ENCODE measurements around the gene DHX58. TPM values are rescaled to one million over a fixed set of nuclear protein-coding genes. Genes with fewer than 3 reads are reported as not detected.

The DHX58 gene
- total RNA-seq, 2 experiments from 2014 or later, result 33.5 to 35.6 TPM

DNA sequence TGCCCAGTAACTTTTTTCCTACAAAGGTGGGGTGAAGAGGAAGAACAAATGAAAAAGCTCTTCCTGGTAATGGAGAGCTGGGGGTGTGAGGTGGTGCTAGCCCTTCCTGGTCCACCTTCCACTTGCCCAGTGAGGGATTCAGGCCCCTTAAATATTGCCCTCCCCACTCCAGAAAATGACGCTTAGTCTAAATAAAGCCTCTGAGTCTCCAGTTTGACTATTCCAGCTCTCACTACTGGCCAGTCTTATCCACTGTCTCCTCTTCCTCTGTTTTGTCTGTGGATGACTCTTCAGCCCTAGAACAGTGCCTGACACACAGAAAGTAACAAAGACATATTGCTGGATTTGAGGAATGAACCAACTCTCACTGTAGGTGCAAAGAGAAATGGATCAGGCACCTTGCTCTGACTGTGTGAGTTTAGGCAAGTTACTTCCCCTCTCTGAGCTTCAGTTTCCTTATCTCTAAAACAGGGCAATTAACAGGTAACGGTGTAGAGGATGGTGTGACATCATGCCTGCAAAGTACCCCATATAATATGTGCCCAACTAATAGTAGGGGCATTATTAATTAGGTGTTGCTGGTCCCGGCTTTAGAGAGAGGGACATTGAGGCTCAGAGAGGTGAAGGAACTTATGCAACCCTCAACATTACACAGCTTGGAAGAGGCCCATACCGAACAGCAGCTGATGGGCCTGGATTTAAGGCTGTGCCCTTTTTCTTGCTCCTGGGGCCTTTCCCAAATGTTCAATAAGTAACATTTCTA is 35.5 kb downstream of the DHX58 start:
- H3K27ac ChIP-seq (ENCODE audit: low read depth in 1 of 2, low read length in 2 of 2), result no peak overlapping the region
- CTCF ChIA-PET, result no interaction called here
- Mint-ChIP-seq H3K36me3 (ENCODE audit: low read depth) (no peaks in the 10 kb centered on the region), H3K9me3 (no peaks in the 10 kb centered on the region), H3K27ac (no peak overlapping the region), H3K4me3 (no peak overlapping the region), H3K4me1 (ENCODE audit: low read depth) (peaks cover 2% of the 10 kb centered on the region), H3K27me3 (peaks cover 23% of the 10 kb centered on the region)
- intact Hi-C loops (cut with DNase I, micrococcal nuclease), result no loop called here
- TF ChIP-seq, protein P1, sequence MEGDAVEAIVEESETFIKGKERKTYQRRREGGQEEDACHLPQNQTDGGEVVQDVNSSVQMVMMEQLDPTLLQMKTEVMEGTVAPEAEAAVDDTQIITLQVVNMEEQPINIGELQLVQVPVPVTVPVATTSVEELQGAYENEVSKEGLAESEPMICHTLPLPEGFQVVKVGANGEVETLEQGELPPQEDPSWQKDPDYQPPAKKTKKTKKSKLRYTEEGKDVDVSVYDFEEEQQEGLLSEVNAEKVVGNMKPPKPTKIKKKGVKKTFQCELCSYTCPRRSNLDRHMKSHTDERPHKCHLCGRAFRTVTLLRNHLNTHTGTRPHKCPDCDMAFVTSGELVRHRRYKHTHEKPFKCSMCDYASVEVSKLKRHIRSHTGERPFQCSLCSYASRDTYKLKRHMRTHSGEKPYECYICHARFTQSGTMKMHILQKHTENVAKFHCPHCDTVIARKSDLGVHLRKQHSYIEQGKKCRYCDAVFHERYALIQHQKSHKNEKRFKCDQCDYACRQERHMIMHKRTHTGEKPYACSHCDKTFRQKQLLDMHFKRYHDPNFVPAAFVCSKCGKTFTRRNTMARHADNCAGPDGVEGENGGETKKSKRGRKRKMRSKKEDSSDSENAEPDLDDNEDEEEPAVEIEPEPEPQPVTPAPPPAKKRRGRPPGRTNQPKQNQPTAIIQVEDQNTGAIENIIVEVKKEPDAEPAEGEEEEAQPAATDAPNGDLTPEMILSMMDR (IDR thresholded peaks at IDR 0.05), result no peak
- no peak for DNase-seq
- no peaks in the 10 kb centered on the region for H3K9me3 ChIP-seq (ENCODE audit: control insufficient read depth in 1 of 2, insufficient read depth in 1 of 2, low read length in 2 of 2)
- no peak overlapping the region for H3K4me3 ChIP-seq (ENCODE audit: low read length)
- H3K36me3 ChIP-seq (ENCODE audit: insufficient read depth, low read length), result no peaks in the 10 kb centered on the region
- ATAC-seq (ENCODE audit: poor library complexity), result no peak
- peaks cover 11 to 17% of the 10 kb centered on the region in 2 experiments for H3K27me3 ChIP-seq (ENCODE audit: control insufficient read depth in 1 of 2, insufficient read depth in 2 of 2, low read length in 2 of 2)
- POLR2A ChIA-PET, result no interaction called here
- peaks cover 8% of the 10 kb centered on the region for H3K4me1 ChIP-seq (ENCODE audit: insufficient read depth, low read length)

DNA sequence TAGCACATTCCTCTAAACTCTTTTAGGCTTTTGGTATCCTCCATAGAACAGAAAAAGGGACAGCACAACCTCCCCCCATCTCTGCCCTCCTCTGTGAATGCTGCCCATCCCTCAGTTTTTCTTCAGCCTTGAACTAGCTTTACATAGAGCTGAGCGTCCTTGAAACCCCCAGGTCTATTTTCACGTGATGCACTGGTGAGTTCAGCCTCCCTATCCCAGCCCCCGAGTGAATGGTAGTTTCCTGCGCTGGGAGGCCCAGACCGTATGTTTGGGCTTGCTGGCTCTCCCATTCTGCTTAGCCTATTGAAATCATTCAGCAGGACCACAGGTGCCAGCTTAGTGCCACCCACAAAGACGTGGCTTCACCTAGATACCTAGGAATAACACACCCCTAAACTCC is 36.7 kb downstream of the DHX58 start:
- CTCF ChIA-PET, result no interaction called here
- no peak for ATAC-seq (ENCODE audit: poor library complexity)

DNA sequence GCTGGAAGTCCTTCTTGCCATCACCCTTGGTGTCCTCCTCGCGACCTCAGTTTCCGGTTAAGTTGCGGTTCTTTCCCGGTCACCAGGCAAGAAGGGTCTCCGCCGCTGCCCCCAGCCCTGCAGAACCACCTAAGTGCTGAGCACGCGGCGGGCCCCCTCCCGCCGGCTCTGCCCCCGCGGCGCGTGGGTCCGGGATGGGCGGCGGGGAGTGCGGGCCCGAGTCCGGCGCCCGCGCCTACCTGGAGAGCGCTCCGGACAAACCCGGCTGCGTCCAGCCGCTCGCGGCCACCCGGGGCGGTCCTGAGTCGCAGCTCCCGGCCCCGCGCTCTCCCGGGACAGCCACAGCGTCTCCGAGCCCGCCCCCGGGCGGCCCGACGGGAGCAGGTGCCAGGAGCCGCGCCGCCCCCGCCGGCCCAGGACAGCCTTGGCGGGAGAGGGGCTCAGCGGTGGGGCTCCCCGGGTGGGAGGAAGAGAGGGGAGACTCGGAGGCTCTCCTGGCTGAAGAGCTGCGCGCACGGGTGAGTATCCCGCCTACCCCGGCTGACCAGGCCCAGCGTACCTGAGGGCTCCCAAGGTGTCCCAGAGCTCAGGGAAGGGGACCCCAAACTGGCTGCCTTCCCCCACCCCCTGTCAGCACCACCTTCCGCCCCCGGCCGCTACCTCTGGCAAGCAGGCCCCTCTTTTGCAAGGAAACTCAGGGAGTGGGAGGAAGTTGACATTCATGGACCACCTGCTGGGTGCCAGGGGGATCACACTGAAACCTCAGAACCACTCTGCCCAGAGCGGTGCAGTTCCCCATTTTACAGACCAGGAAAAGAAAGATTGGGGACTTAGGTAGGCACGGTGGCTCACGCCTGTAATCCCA is 40.0 kb downstream of the DHX58 start:
- Mint-ChIP-seq H3K4me1 (ENCODE audit: low read depth) (peaks cover 4% of the 10 kb centered on the region), H3K36me3 (ENCODE audit: low read depth) (no peaks in the 10 kb centered on the region), H3K9me3 (no peaks in the 10 kb centered on the region), H3K27ac (no peak overlapping the region), H3K4me3 (peak overlapping the region; percentile 51), H3K27me3 (peaks cover 34% of the 10 kb centered on the region)
- ATAC-seq (ENCODE audit: poor library complexity), result no peak
- H3K4me1 ChIP-seq (ENCODE audit: insufficient read depth, low read length), result peaks cover 13% of the 10 kb centered on the region
- H3K27ac ChIP-seq (ENCODE audit: low read depth in 1 of 2, low read length in 2 of 2), result no peak overlapping the region
- no peaks in the 10 kb centered on the region for H3K36me3 ChIP-seq (ENCODE audit: insufficient read depth, low read length)
- POLR2A ChIA-PET, result interaction anchor here (0.9 kb wide), 1 partner anchor 10 kb away, joined by 3 read pairs; no protein-coding TSS in a partner anchor
- H3K4me3 ChIP-seq (ENCODE audit: low read length), result peak overlapping the region; percentile 10
- intact Hi-C loops (cut with DNase I, micrococcal nuclease), result no loop called here
- H3K27me3 ChIP-seq (ENCODE audit: control insufficient read depth in 1 of 2, insufficient read depth in 2 of 2, low read length in 2 of 2), result peaks cover 17 to 24% of the 10 kb centered on the region in 2 experiments
- CTCF ChIA-PET, result interaction anchor here (1.9 kb wide), 1 partner anchor 29 kb away, joined by 4 read pairs; no protein-coding TSS in a partner anchor
- no peaks in the 10 kb centered on the region for H3K9me3 ChIP-seq (ENCODE audit: control insufficient read depth in 1 of 2, insufficient read depth in 1 of 2, low read length in 2 of 2)
- DNase-seq, result peak in 1 of 14 experiments; percentile 22
- TF ChIP-seq, protein P1 (IDR thresholded peaks at IDR 0.05), result no peak

More for the DNA sequence above, 36.7 kb downstream of the DHX58 start:
- Histone ChIP-seq H3K4me1 (ENCODE audit: insufficient read depth, low read length) (peaks cover 13% of the 10 kb centered on the region), H3K27me3 (ENCODE audit: control insufficient read depth in 1 of 2, insufficient read depth in 2 of 2, low read length in 2 of 2) (peaks cover 17 to 24% of the 10 kb centered on the region in 2 experiments), H3K27ac (ENCODE audit: low read depth in 1 of 2, low read length in 2 of 2) (no peak overlapping the region), H3K36me3 (ENCODE audit: insufficient read depth, low read length) (no peaks in the 10 kb centered on the region), H3K4me3 (ENCODE audit: low read length) (no peak overlapping the region), H3K9me3 (ENCODE audit: control insufficient read depth in 1 of 2, insufficient read depth in 1 of 2, low read length in 2 of 2) (no peaks in the 10 kb centered on the region)
- no peaks in the 10 kb centered on the region for H3K9me3 Mint-ChIP-seq
- H3K4me1 Mint-ChIP-seq (ENCODE audit: low read depth), result peaks cover 4% of the 10 kb centered on the region
- DNase-seq, result no peak
- POLR2A ChIA-PET, result no interaction called here
- H3K36me3 Mint-ChIP-seq (ENCODE audit: low read depth), result no peaks in the 10 kb centered on the region
- H3K4me3 Mint-ChIP-seq, result no peak overlapping the region
- H3K27me3 Mint-ChIP-seq, result peaks cover 33% of the 10 kb centered on the region
- TF ChIP-seq, protein P1 (IDR thresholded peaks at IDR 0.05), result no peak
- H3K27ac Mint-ChIP-seq, result no peak overlapping the region
- intact Hi-C loops (cut with DNase I, micrococcal nuclease), result no loop called here
